Uterus (tissue), 4 donors: ENCODE data around the gene C11orf98. TPM values are rescaled to one million over a fixed set of nuclear protein-coding genes. Genes with fewer than 3 reads are reported as not detected.

Experiments
- DNase-seq, 2 donors: peaks; one replicate each; pipeline ENCODE4 v3.0.0-alpha.2; 2019 to 2020
- H3K27ac ChIP-seq, 2 donors: fragments of 200-600 bp; sonication (generic); 1 replicate in 1 of 2; 2 replicates in 1 of 2; pipeline ENCODE4 v1.5.1; 2016 to 2018
- H3K27me3 ChIP-seq, 2 donors: fragments of 200-600 bp; sonication (generic); one replicate each; pipeline ENCODE4 v1.5.1; 2018 to 2019; ENCODE audit warnings: control low read depth in 1 of 2
- H3K36me3 ChIP-seq, 2 donors: fragments of 200-600 bp; sonication (generic); one replicate each; pipeline ENCODE4 v1.5.1; 2019; ENCODE audit warnings: control low read depth in 1 of 2
- H3K4me1 ChIP-seq, 2 donors: fragments of 200-600 bp; sonication (generic); one replicate each; pipeline ENCODE4 v1.5.1; 2018 to 2019; ENCODE audit warnings: control low read depth in 1 of 2
- H3K4me3 ChIP-seq, 2 donors: fragments of 200-600 bp; sonication (generic); 1 replicate in 1 of 2; 2 replicates in 1 of 2; pipeline ENCODE4 v1.5.1; 2018 to 2019; ENCODE audit warnings: mild to moderate bottlenecking in 1 of 2
- H3K9me3 ChIP-seq, 2 donors: fragments of 200-600 bp; sonication (generic); one replicate each; pipeline ENCODE4 v1.5.1; 2019; ENCODE audit warnings: control low read depth in 1 of 2
- CTCF ChIP-seq, 4 experiments: fragments of 200-600 bp in 2 of 4; fragments of 450-650 bp in 2 of 4; sonication (generic) in 2 of 4; IDR thresholded peaks; one replicate each; pipeline ENCODE4 v1.5.1; 2016 to 2019; ENCODE audit warnings: antibody characterized with exemption in 4 of 4, mild to moderate bottlenecking in 2 of 4, moderate library complexity in 1 of 4
- POLR2A ChIP-seq, 2 donors: fragments of 450-650 bp; IDR thresholded peaks; one replicate each; pipeline ENCODE4 v1.6.1; 2016; ENCODE audit warnings: antibody characterized with exemption in 2 of 2, mild to moderate bottlenecking in 1 of 2, moderate library complexity in 1 of 2
- intact Hi-C: fragments of 100-400 bp; cut with DNase I; formaldehyde crosslinking; loops from one replicate; pipeline ENCODE4 v1.15.1; 2023; ENCODE audit warnings: low total_unique reads
- total RNA-seq, 4 donors: library from RNA; depleted of rRNA in 3 of 4; stranded (reverse); fragments of >200 nt in 3 of 4; gene quantifications; one replicate each; pipeline versions ENCODE4 v1.1.0 to v1.2.4, GENCODE V29; 2014 to 2023
- donor health status: DM: yes; HTN: yes; CAD: no.

The C11orf98 gene
- 10 to 100 TPM in 3 of 4 donors, 1 to 10 TPM in 1; 4.6 to 35.7 (median 19.5) TPM for total RNA-seq

- peak within 1 kb of the TSS; percentile 88 to 89 for H3K27ac ChIP-seq
- no peaks in the 10 kb centered on the region for H3K27me3 ChIP-seq
- peak; percentile 95 to 96 for TF ChIP-seq POLR2A (IDR thresholded peaks at IDR 0.05)
- TF ChIP-seq CTCF (IDR thresholded peaks at IDR 0.05): peak in 1 of 4 experiments; percentile 16
- H3K9me3 ChIP-seq: no peaks in the 10 kb centered on the region
- peak within 1 kb of the TSS; percentile 75 to 92 for H3K4me3 ChIP-seq
- peaks cover 9 to 12% of the 10 kb centered on the region in 2 donors for H3K4me1 ChIP-seq
- intact Hi-C loops: no loop called here
- DNase-seq: peak; percentile 95 to 97
- H3K36me3 ChIP-seq: no peaks in the 10 kb centered on the region
Observed at GRCh38 chr11:62665075-62665598, at the start of gene C11orf98, which contains the start of gene CSKMT. Gene C11orf98 (minus strand): TSS chr11:62665210. CDS start chr11:62665169, 41 bp downstream. Gene CSKMT (plus strand): TSS chr11:62665312. CDS start chr11:62665880, 568 bp downstream.

GRCh38 chr11:62713343-62713742 lies 48.3 kb upstream of the C11orf98 start:
- H3K4me1 ChIP-seq: peaks cover 6 to 10% of the 10 kb centered on the region in 2 donors
- no peak overlapping the region for H3K4me3 ChIP-seq
- no peaks in the 10 kb centered on the region for H3K27me3 ChIP-seq
- intact Hi-C loops: no loop called here
- H3K36me3 ChIP-seq: no peaks in the 10 kb centered on the region
- no peak overlapping the region for H3K27ac ChIP-seq
- no peak for DNase-seq
- H3K9me3 ChIP-seq: no peaks in the 10 kb centered on the region
- TF ChIP-seq CTCF (IDR thresholded peaks at IDR 0.05): no peak
- no peak for TF ChIP-seq POLR2A (IDR thresholded peaks at IDR 0.05)

- intact Hi-C loops: no loop called here
- no peak for DNase-seq
- Histone ChIP-seq H3K9me3 (no peaks in the 10 kb centered on the region), H3K27me3 (no peaks in the 10 kb centered on the region), H3K36me3 (no peaks in the 10 kb centered on the region), H3K4me1 (peaks cover 6 to 14% of the 10 kb centered on the region in 2 donors), H3K4me3 (no peak overlapping the region), H3K27ac (no peak overlapping the region)
- TF ChIP-seq POLR2A (IDR thresholded peaks at IDR 0.05): no peak
- TF ChIP-seq CTCF (IDR thresholded peaks at IDR 0.05): no peak
Observed at GRCh38 chr11:62712861-62713260, 47.9 kb upstream of the C11orf98 start.

- Histone ChIP-seq H3K4me3 (no peak overlapping the region), H3K27ac (no peak overlapping the region), H3K9me3 (no peaks in the 10 kb centered on the region), H3K36me3 (no peaks in the 10 kb centered on the region), H3K27me3 (no peaks in the 10 kb centered on the region), H3K4me1 (peaks cover 6 to 14% of the 10 kb centered on the region in 2 donors)
- TF ChIP-seq POLR2A (IDR thresholded peaks at IDR 0.05) (no peak), CTCF (IDR thresholded peaks at IDR 0.05) (no peak)
- no peak for DNase-seq
- intact Hi-C loops: no loop called here
Observed at GRCh38 chr11:62712276-62712812, 47.3 kb upstream of the C11orf98 start.

GRCh38 chr11:62710001-62710345 lies 45.0 kb upstream of the C11orf98 start:
- intact Hi-C loops: no loop called here
- H3K9me3 ChIP-seq: no peaks in the 10 kb centered on the region
- DNase-seq: no peak
- H3K4me3 ChIP-seq: peak overlapping the region; percentile 49 to 54
- H3K36me3 ChIP-seq: no peaks in the 10 kb centered on the region
- TF ChIP-seq CTCF (IDR thresholded peaks at IDR 0.05) (no peak), POLR2A (IDR thresholded peaks at IDR 0.05) (no peak)
- no peaks in the 10 kb centered on the region for H3K27me3 ChIP-seq
- H3K4me1 ChIP-seq: peaks cover 9 to 22% of the 10 kb centered on the region in 2 donors
- peak overlapping the region; percentile 89 to 94 for H3K27ac ChIP-seq
